ENCODE data around the gene PSME1.

Gene PSME1

GRCh38 chr14:24157331-24157730 is 21.3 kb downstream of the PSME1 start:
- no peak for TF ChIP-seq ZNF274 (IDR thresholded peaks at IDR 0.05; ENCODE audit: low read depth, low read length)
- no peak overlapping the region for H3K4me3 ChIP-seq (ENCODE audit: low read length)

GRCh38 chr14:24159777-24160498 is 23.9 kb downstream of the PSME1 start:
- TF ChIP-seq ZNF274 (IDR thresholded peaks at IDR 0.05; ENCODE audit: low read depth, low read length), result no peak
- no peak overlapping the region for H3K4me3 ChIP-seq (ENCODE audit: low read length)

- no peak for TF ChIP-seq ZNF274 (IDR thresholded peaks at IDR 0.05; ENCODE audit: low read depth, low read length)
- H3K4me3 ChIP-seq (ENCODE audit: low read length), result no peak overlapping the region; the same call in 1 of the 2 replicates
Observed at GRCh38 chr14:24160499-24160849, 24.5 kb downstream of the PSME1 start.

- peak within 1 kb of the TSS; percentile 89 for H3K4me3 ChIP-seq (ENCODE audit: low read length)
- no peak for TF ChIP-seq ZNF274 (IDR thresholded peaks at IDR 0.05; ENCODE audit: low read depth, low read length)
Observed at GRCh38 chr14:24160850-24161804, 25.1 kb downstream of the PSME1 start, which contains the start of gene IRF9. Gene IRF9, plus strand, starts transcription at chr14:24161265. Its CDS starts 880 bp downstream, at chr14:24162145.

- TF ChIP-seq ZNF274 (IDR thresholded peaks at IDR 0.05; ENCODE audit: low read depth, low read length), result no peak
- peak overlapping the region; percentile 89 for H3K4me3 ChIP-seq (ENCODE audit: low read length)
Observed at GRCh38 chr14:24162093-24162492, 26.1 kb downstream of the PSME1 start.

- H3K4me3 ChIP-seq (ENCODE audit: low read length), result no peak overlapping the region
- no peak for TF ChIP-seq ZNF274 (IDR thresholded peaks at IDR 0.05; ENCODE audit: low read depth, low read length)
Observed at GRCh38 chr14:24164518-24164991, 28.6 kb downstream of the PSME1 start.

- no peak for TF ChIP-seq ZNF274 (IDR thresholded peaks at IDR 0.05; ENCODE audit: low read depth, low read length)
- no peak overlapping the region for H3K4me3 ChIP-seq (ENCODE audit: low read length)
Observed at GRCh38 chr14:24165785-24166184, 29.8 kb downstream of the PSME1 start.

- no peak overlapping the region for H3K4me3 ChIP-seq (ENCODE audit: low read length)
- TF ChIP-seq ZNF274 (IDR thresholded peaks at IDR 0.05; ENCODE audit: low read depth, low read length), result no peak
Observed at GRCh38 chr14:24167469-24168114, 31.6 kb downstream of the PSME1 start.

- TF ChIP-seq ZNF274 (IDR thresholded peaks at IDR 0.05; ENCODE audit: low read depth, low read length), result no peak
- peak within 1 kb of the TSS; percentile 65; the same call in 1 of the 2 replicates for H3K4me3 ChIP-seq (ENCODE audit: low read length)
Observed at GRCh38 chr14:24171422-24172260, 35.6 kb downstream of the PSME1 start, which contains the start of gene REC8. Gene REC8, plus strand, starts transcription at chr14:24172080. Its CDS starts 473 bp downstream, at chr14:24172553.

GRCh38 chr14:24172261-24172860 is 36.4 kb downstream of the PSME1 start:
- TF ChIP-seq ZNF274 (IDR thresholded peaks at IDR 0.05; ENCODE audit: low read depth, low read length), result no peak
- peak overlapping the region; percentile 65; the same call in 1 of the 2 replicates for H3K4me3 ChIP-seq (ENCODE audit: low read length)

GRCh38 chr14:24172871-24173281 is 36.9 kb downstream of the PSME1 start:
- H3K4me3 ChIP-seq (ENCODE audit: low read length), result peak overlapping the region; percentile 65; the same call in 1 of the 2 replicates
- no peak for TF ChIP-seq ZNF274 (IDR thresholded peaks at IDR 0.05; ENCODE audit: low read depth, low read length)

GRCh38 chr14:24176599-24176998 is 40.6 kb downstream of the PSME1 start:
- TF ChIP-seq ZNF274 (IDR thresholded peaks at IDR 0.05; ENCODE audit: low read depth, low read length), result no peak
- no peak overlapping the region for H3K4me3 ChIP-seq (ENCODE audit: low read length)
